Type B pancreatic cell (in vitro differentiated cells): ENCODE results near the gene PI3. TPM values are rescaled to one million over a fixed set of nuclear protein-coding genes. Genes with fewer than 3 reads are reported as not detected.

Experiments
- DNase-seq: peaks from one replicate; pipeline ENCODE4 v3.0.0; 2021; ENCODE audit warnings: mixed read lengths; ENCODE audit not compliant: unreplicated experiment; ENCODE audit errors: extremely low spot score
- H3K27ac Mint-ChIP-seq: 2 replicates; pipeline ENCODE4 v1.8.0; 2021; ENCODE audit warnings: mild to moderate bottlenecking, mixed read lengths
- H3K27me3 Mint-ChIP-seq: 2 replicates; pipeline ENCODE4 v1.8.0; 2021; ENCODE audit warnings: mixed read lengths
- H3K36me3 Mint-ChIP-seq: 2 replicates; pipeline ENCODE4 v1.8.0; 2021; ENCODE audit warnings: mixed read lengths
- H3K4me1 Mint-ChIP-seq: one replicate; pipeline ENCODE4 v1.8.0; 2021; ENCODE audit warnings: mixed read lengths; ENCODE audit not compliant: unreplicated experiment
- H3K4me3 Mint-ChIP-seq: 2 replicates; pipeline ENCODE4 v1.8.0; 2021; ENCODE audit warnings: mild to moderate bottlenecking, mixed read lengths
- H3K9me3 Mint-ChIP-seq: 2 replicates; pipeline ENCODE4 v1.8.0; 2021; ENCODE audit warnings: mixed read lengths
- CTCF ChIP-seq: fragments of 200-600 bp; sonication (generic); conservative IDR thresholded peaks from 2 replicates; pipeline ENCODE4 v1.5.0; 2021; ENCODE audit warnings: antibody characterized with exemption, mild to moderate bottlenecking
- total RNA-seq: library from RNA; stranded (reverse); gene quantifications from 2 replicates; pipeline ENCODE4 v1.2.1, GENCODE V29; 2021; ENCODE audit warnings: low replicate concordance

Gene PI3
- total RNA-seq, 1 donor from 2014 or later, result 3.7 TPM

GRCh38 chr20:45176526-45177267 is 2.0 kb downstream of the PI3 start:
- Mint-ChIP-seq H3K27ac (no peak overlapping the region), H3K4me3 (no peak overlapping the region), H3K9me3 (no peaks in the 10 kb centered on the region), H3K4me1 (peaks cover 7% of the 10 kb centered on the region), H3K36me3 (no peaks in the 10 kb centered on the region), H3K27me3 (peaks cover 15% of the 10 kb centered on the region)
- DNase-seq, result no peak
- TF ChIP-seq CTCF, result no peak

GRCh38 chr20:45179166-45179565 is 4.5 kb downstream of the PI3 start:
- DNase-seq, result no peak
- Mint-ChIP-seq H3K4me1 (peaks cover 7% of the 10 kb centered on the region), H3K9me3 (no peaks in the 10 kb centered on the region), H3K27ac (no peak overlapping the region), H3K36me3 (no peaks in the 10 kb centered on the region), H3K4me3 (no peak overlapping the region), H3K27me3 (peaks cover 7% of the 10 kb centered on the region)
- TF ChIP-seq CTCF, result no peak

GRCh38 chr20:45181639-45182038 is 6.9 kb downstream of the PI3 start:
- no peak for TF ChIP-seq CTCF
- DNase-seq, result no peak
- Mint-ChIP-seq H3K4me3 (no peak overlapping the region), H3K36me3 (no peaks in the 10 kb centered on the region), H3K9me3 (no peaks in the 10 kb centered on the region), H3K27me3 (peaks cover 6% of the 10 kb centered on the region), H3K4me1 (peaks cover 4% of the 10 kb centered on the region), H3K27ac (no peak overlapping the region)

- TF ChIP-seq CTCF, result no peak
- no peak overlapping the region for H3K4me3 Mint-ChIP-seq
- no peak overlapping the region for H3K27ac Mint-ChIP-seq
- H3K27me3 Mint-ChIP-seq, result peaks cover 2% of the 10 kb centered on the region
- H3K36me3 Mint-ChIP-seq, result no peaks in the 10 kb centered on the region
- DNase-seq, result no peak
- no peaks in the 10 kb centered on the region for H3K4me1 Mint-ChIP-seq
- H3K9me3 Mint-ChIP-seq, result no peaks in the 10 kb centered on the region
Measured at GRCh38 chr20:45183084-45183483, 8.4 kb downstream of the PI3 start.

GRCh38 chr20:45187693-45188092 is 13.0 kb downstream of the PI3 start:
- no peaks in the 10 kb centered on the region for H3K9me3 Mint-ChIP-seq
- H3K4me1 Mint-ChIP-seq, result no peaks in the 10 kb centered on the region
- peaks cover 16% of the 10 kb centered on the region for H3K27me3 Mint-ChIP-seq
- H3K27ac Mint-ChIP-seq, result no peak overlapping the region
- H3K36me3 Mint-ChIP-seq, result no peaks in the 10 kb centered on the region
- no peak for DNase-seq
- TF ChIP-seq CTCF, result no peak
- no peak overlapping the region for H3K4me3 Mint-ChIP-seq
